Endodermal cell (in vitro differentiated cells): ENCODE data around the gene FAM89B. TPM values are rescaled to one million over a fixed set of nuclear protein-coding genes. Genes with fewer than 3 reads are reported as not detected.
A peak's percentile ranks its signal among the peaks of the same experiment; 100 is the strongest.

Source experiments
- DNase-seq: peaks from one replicate; pipeline ENCODE4 v3.0.0-alpha.2; 2017
- H3K27ac ChIP-seq: 2 replicates; pipeline ENCODE4 v1.5.1; 2013; ENCODE audit warnings: mild to moderate bottlenecking, low read depth, low read length, moderate library complexity
- H3K27me3 ChIP-seq: 2 replicates; pipeline ENCODE4 v1.6.1; 2013; ENCODE audit warnings: mild to moderate bottlenecking, low read length, moderate library complexity; ENCODE audit not compliant: insufficient read depth, control insufficient read depth, poor library complexity, severe bottlenecking
- H3K36me3 ChIP-seq: 2 replicates; pipeline ENCODE4 v1.7.0; 2013; ENCODE audit warnings: mild to moderate bottlenecking, low read length, moderate library complexity; ENCODE audit not compliant: control insufficient read depth, insufficient read depth
- H3K4me1 ChIP-seq: one replicate; pipeline ENCODE4 v1.7.0; 2013; ENCODE audit warnings: low read length; ENCODE audit not compliant: control insufficient read depth, insufficient read depth
- H3K4me3 ChIP-seq: 2 replicates; pipeline ENCODE4 v1.5.1; 2013; ENCODE audit warnings: mild to moderate bottlenecking, low read length, moderate library complexity
- H3K9ac ChIP-seq: 2 replicates; pipeline ENCODE4 v1.6.1; 2013; ENCODE audit warnings: mild to moderate bottlenecking, low read length, moderate library complexity; ENCODE audit not compliant: poor library complexity, severe bottlenecking; ENCODE audit errors: extremely low read depth
- H3K9me3 ChIP-seq: 2 replicates; pipeline ENCODE4 v1.6.1; 2013; ENCODE audit warnings: mild to moderate bottlenecking, low read length, moderate library complexity; ENCODE audit not compliant: control insufficient read depth
- H3K27ac Mint-ChIP-seq: 2 replicates; pipeline ENCODE4 v1.8.0; 2020; ENCODE audit warnings: mixed read lengths
- H3K27me3 Mint-ChIP-seq: 2 replicates; pipeline ENCODE4 v1.8.0; 2021; ENCODE audit warnings: mild to moderate bottlenecking, mixed read lengths; ENCODE audit not compliant: insufficient read depth
- H3K36me3 Mint-ChIP-seq: 2 replicates; pipeline ENCODE4 v1.8.0; 2020; ENCODE audit warnings: low read depth, mixed read lengths
- H3K4me1 Mint-ChIP-seq: 2 replicates; pipeline ENCODE4 v1.8.0; 2020; ENCODE audit warnings: mixed read lengths
- H3K4me3 Mint-ChIP-seq: 2 replicates; pipeline ENCODE4 v1.8.0; 2020; ENCODE audit warnings: mild to moderate bottlenecking, moderate library complexity, mixed read lengths
- H3K9me3 Mint-ChIP-seq: 2 replicates; pipeline ENCODE4 v1.8.0; 2020; ENCODE audit warnings: mild to moderate bottlenecking, mixed read lengths
- CTCF ChIP-seq: fragments of 200-600 bp; sonication (generic); conservative IDR thresholded peaks from 2 replicates; pipeline ENCODE4 v1.5.0; 2021; ENCODE audit warnings: antibody characterized with exemption, mild to moderate bottlenecking
- WGBS, 2 experiments: methylation state at CpG; one replicate each; pipeline versions ENCODE4 v1.1.5 to v1.1.7; 2013; ENCODE audit warnings: missing lambda C conversion rate in 2 of 2, mixed read lengths in 1 of 2; ENCODE audit not compliant: insufficient coverage in 1 of 2, insufficient read length in 1 of 2; 5-methylcytosine and 5-hydroxymethylcytosine counted together
- total RNA-seq, 2 donors: library from RNA; stranded (reverse); fragmentation: NEBNext Ultra II Directional in 1 of 2; extraction: Animal tissue kit (Norgen Biotek cat#: 25700) in 1 of 2; gene quantifications; 2 replicates in 1 of 2; 3 replicates in 1 of 2; pipeline ENCODE4 v1.2.1, GENCODE V29; 2021

Gene FAM89B
- total RNA-seq, 2 donors from 2014 or later = 23.3 to 24.9 TPM

GRCh38 chr11:65604258-65604657 is 31.9 kb downstream of the FAM89B start:
- 94 to 100% methylated on average over 1 of the region's 1 CpG for WGBS, 2 experiments
- Histone ChIP-seq H3K36me3 (peaks cover 49% of the 10 kb centered on the region), H3K9me3 (no peaks in the 10 kb centered on the region), H3K4me3 (no peak overlapping the region), H3K4me1 (peaks cover 3% of the 10 kb centered on the region), H3K27ac (no peak overlapping the region), H3K9ac (no peak overlapping the region), H3K27me3 (no peaks in the 10 kb centered on the region)
- Mint-ChIP-seq H3K4me1 (peaks cover 2% of the 10 kb centered on the region), H3K27ac (no peak overlapping the region), H3K4me3 (no peak overlapping the region), H3K9me3 (no peaks in the 10 kb centered on the region), H3K27me3 (peaks cover 2% of the 10 kb centered on the region), H3K36me3 (peaks cover 45% of the 10 kb centered on the region)
- DNase-seq = no peak
- TF ChIP-seq CTCF = no peak

GRCh38 chr11:65606876-65607613 is 34.7 kb downstream of the FAM89B start:
- Histone ChIP-seq H3K36me3 (peaks cover 65% of the 10 kb centered on the region), H3K9me3 (no peaks in the 10 kb centered on the region), H3K4me3 (peak overlapping the region; percentile 59), H3K9ac (no peak overlapping the region), H3K27ac (peak overlapping the region; percentile 12), H3K27me3 (no peaks in the 10 kb centered on the region), H3K4me1 (peaks cover 3% of the 10 kb centered on the region)
- Mint-ChIP-seq H3K4me3 (peak overlapping the region; percentile 41), H3K27ac (peak overlapping the region; percentile 82), H3K4me1 (peaks cover 4% of the 10 kb centered on the region), H3K27me3 (peaks cover 2% of the 10 kb centered on the region), H3K36me3 (peaks cover 56% of the 10 kb centered on the region), H3K9me3 (no peaks in the 10 kb centered on the region)
- no peak for TF ChIP-seq CTCF
- DNase-seq = peak; percentile 100
- WGBS, 2 experiments = 5 to 6% methylated on average over 20 to 67 of the region's 67 CpGs

- peaks cover 64% of the 10 kb centered on the region for H3K36me3 ChIP-seq
- no peaks in the 10 kb centered on the region for H3K27me3 ChIP-seq
- Mint-ChIP-seq H3K27me3 (peaks cover 2% of the 10 kb centered on the region), H3K36me3 (peaks cover 57% of the 10 kb centered on the region), H3K27ac (peak overlapping the region; percentile 26), H3K4me1 (peaks cover 8% of the 10 kb centered on the region), H3K4me3 (peak overlapping the region; percentile 41), H3K9me3 (no peaks in the 10 kb centered on the region)
- no peaks in the 10 kb centered on the region for H3K9me3 ChIP-seq
- peak overlapping the region; percentile 12 for H3K27ac ChIP-seq
- TF ChIP-seq CTCF = no peak
- DNase-seq = no peak
- peaks cover 3% of the 10 kb centered on the region for H3K4me1 ChIP-seq
- peak overlapping the region; percentile 59 for H3K4me3 ChIP-seq
- no peak overlapping the region for H3K9ac ChIP-seq
- 77 to 81% methylated on average over 28 to 37 of the region's 37 CpGs for WGBS, 2 experiments
Observed at GRCh38 chr11:65607614-65608426, 35.5 kb downstream of the FAM89B start.
